K562 (cell line): ENCODE results near the gene TARBP1. TPM values are rescaled to one million over a fixed set of nuclear protein-coding genes. Genes with fewer than 3 reads are reported as not detected.

Source experiments
- ARID2 ChIP-seq: fragments of 450-650 bp; IDR thresholded peaks from 2 replicates; pipeline ENCODE4 v1.6.1; 2017; ENCODE audit warnings: antibody characterized with exemption, mild to moderate bottlenecking
- ELF2 ChIP-seq: fragments of 250-450 bp; sonication (Bioruptor Pico); IDR thresholded peaks from 2 replicates; pipeline ENCODE4 v1.5.0; 2021; ENCODE audit warnings: mild to moderate bottlenecking
- FOXA3 ChIP-seq, 2 experiments: fragments of 450-650 bp in 1 of 2; sonication (generic) in 1 of 2; formaldehyde crosslinking; IDR thresholded peaks in 1 of 2; conservative IDR thresholded peaks in 1 of 2; 2 replicates each; pipeline versions ENCODE4 v1.4.0 to v1.8.0; 2020 to 2022; ENCODE audit warnings: mild to moderate bottlenecking in 2 of 2, missing genetic modification reagents in 1 of 2
- HDAC8 ChIP-seq: fragments of 450-650 bp; IDR thresholded peaks from 2 replicates; pipeline ENCODE4 v1.6.1; 2016; ENCODE audit warnings: mild to moderate bottlenecking, missing genetic modification characterization, moderate library complexity, missing compliant biosample characterization
- MCM7 ChIP-seq, 2 experiments: fragments of 450-650 bp; IDR thresholded peaks; 2 replicates each; pipeline ENCODE4 v1.6.1; 2016 to 2018
- NEUROD1 ChIP-seq: fragments of 150-350 bp; IDR thresholded peaks from 2 replicates; pipeline ENCODE4 v1.6.1; 2014; ENCODE audit warnings: borderline replicate concordance, low read length, low read depth; ENCODE audit not compliant: partially characterized antibody
- POLR2B ChIP-seq: fragments of 450-650 bp; IDR thresholded peaks from 2 replicates; pipeline ENCODE4 v1.6.1; 2018; ENCODE audit warnings: low read depth; ENCODE audit not compliant: partially characterized antibody
- SMAD4 ChIP-seq: fragments of 250-450 bp; sonication (Bioruptor Pico); conservative IDR thresholded peaks from 2 replicates; pipeline ENCODE4 v1.8.0; 2021; ENCODE audit warnings: inconsistent platforms, mild to moderate bottlenecking, moderate library complexity
- polyA plus RNA-seq, 8 experiments: library from polyadenylated mRNA; depleted of rRNA in 4 of 8; stranded (reverse) in 5 of 8; unstranded in 3 of 8; fragments of >200 nt; fragmentation: Nextera tagmentation in 2 of 8; fragmentation: Illumina TruSeq in 1 of 8; extraction: Ambion mirVana in 2 of 8; extraction: Trizol in 1 of 8; gene quantifications; 2 replicates each; pipeline versions ENCODE4 v1.2.1 to v1.2.3, GENCODE V29; 2011 to 2014; ENCODE audit warnings: inconsistent platforms in 1 of 8, missing spikeins in 1 of 8
- total RNA-seq, 7 experiments: library from RNA; depleted of rRNA in 6 of 7; stranded (reverse); fragments of >200 nt in 6 of 7; fragmentation: Illumina TruSeq in 2 of 7; extraction: Trizol in 2 of 7; gene quantifications; 2 replicates each; pipeline versions ENCODE4 v1.2.1 to v1.2.3, GENCODE V29; 2011 to 2021; ENCODE audit warnings: low replicate concordance in 1 of 7
- TF ChIP-seq, protein P1 (sequence below): IDR thresholded peaks from 3 replicates; pipeline ENCODE4 v1.6.1; 2011; ENCODE audit warnings: borderline replicate concordance, mild to moderate bottlenecking, moderate library complexity; ENCODE audit not compliant: insufficient read length; ENCODE audit errors: extremely low read depth
- TF ChIP-seq, protein P2 (sequence below), 2 experiments: fragments of 450-650 bp; formaldehyde crosslinking in 1 of 2; IDR thresholded peaks; 2 replicates each; pipeline versions ENCODE4 v1.4.0 to v1.6.1; 2014 to 2020; ENCODE audit warnings: mild to moderate bottlenecking in 2 of 2, borderline replicate concordance in 1 of 2, low read depth in 1 of 2
- TF ChIP-seq, protein P3 (sequence below): sonication (generic); formaldehyde crosslinking; IDR thresholded peaks from 2 replicates; pipeline ENCODE4 v1.4.0; 2020; ENCODE audit warnings: mild to moderate bottlenecking, missing genetic modification reagents

Gene TARBP1
- total and polyA plus RNA-seq, 9 of the 15 experiments (the other 6 are each of a cell fraction or from before 2014, with no cell fraction given) = 8.8 to 48.0 (median 22.9) TPM

DNA sequence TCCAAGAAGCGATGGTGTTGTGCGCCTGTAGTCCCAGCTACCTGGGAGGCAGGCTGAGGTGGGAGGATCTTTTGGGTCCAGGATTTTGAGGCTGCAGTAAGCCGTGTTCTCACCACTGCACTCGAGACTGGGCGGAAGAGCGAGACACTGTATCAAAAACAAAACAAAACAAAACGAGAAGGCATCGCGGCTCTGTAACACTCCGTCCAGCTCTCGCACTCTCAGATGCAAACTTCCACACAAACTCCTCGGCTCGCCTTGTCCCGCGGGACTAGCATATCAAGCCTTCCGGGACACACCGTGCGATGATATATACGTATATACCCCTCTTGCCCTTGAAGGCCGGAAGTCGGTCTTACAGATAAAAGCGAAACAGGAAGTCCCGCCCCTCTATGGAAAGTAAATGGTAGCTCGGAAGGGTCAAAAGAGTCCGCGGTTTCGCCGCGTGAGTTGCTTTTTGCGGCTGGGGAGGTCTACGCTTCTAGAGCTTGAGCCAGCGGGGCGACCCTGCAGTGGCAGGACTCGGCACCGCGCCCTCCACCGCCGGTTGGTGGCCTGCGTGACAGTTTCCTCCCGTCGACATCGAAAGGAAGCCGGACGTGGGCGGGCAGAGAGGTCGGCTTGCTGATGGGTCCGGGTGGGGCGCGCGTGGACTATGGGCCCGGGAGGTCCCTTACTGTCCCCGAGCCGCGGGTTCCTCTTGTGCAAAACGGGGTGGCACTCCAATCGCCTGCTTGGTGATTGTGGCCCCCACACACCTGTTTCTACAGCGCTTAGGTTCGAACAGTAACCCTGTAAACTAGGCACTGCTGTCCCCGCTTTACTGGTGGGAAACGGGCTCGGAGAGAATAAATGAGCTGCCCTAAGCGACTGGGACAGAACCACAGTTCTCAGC, 105.7 kb downstream of the TARBP1 start, which contains the start of gene COA6 (continued):
- TF ChIP-seq ELF2 = peak; percentile 80
- peak; percentile 76; the same call in 1 of the 2 replicates for TF ChIP-seq ARID2
- TF ChIP-seq FOXA3 (CRISPR knock-in tag; conservative IDR thresholded peaks at IDR 0.05 in 1 of 2, IDR thresholded peaks at IDR 0.05 in 1 of 2) = 0 out of 4 replicates have a peak, but pooled peaks of 1 of the 2 experiments have one; percentile 39
- TF ChIP-seq, protein P1, sequence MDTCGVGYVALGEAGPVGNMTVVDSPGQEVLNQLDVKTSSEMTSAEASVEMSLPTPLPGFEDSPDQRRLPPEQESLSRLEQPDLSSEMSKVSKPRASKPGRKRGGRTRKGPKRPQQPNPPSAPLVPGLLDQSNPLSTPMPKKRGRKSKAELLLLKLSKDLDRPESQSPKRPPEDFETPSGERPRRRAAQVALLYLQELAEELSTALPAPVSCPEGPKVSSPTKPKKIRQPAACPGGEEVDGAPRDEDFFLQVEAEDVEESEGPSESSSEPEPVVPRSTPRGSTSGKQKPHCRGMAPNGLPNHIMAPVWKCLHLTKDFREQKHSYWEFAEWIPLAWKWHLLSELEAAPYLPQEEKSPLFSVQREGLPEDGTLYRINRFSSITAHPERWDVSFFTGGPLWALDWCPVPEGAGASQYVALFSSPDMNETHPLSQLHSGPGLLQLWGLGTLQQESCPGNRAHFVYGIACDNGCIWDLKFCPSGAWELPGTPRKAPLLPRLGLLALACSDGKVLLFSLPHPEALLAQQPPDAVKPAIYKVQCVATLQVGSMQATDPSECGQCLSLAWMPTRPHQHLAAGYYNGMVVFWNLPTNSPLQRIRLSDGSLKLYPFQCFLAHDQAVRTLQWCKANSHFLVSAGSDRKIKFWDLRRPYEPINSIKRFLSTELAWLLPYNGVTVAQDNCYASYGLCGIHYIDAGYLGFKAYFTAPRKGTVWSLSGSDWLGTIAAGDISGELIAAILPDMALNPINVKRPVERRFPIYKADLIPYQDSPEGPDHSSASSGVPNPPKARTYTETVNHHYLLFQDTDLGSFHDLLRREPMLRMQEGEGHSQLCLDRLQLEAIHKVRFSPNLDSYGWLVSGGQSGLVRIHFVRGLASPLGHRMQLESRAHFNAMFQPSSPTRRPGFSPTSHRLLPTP = no peak
- TF ChIP-seq NEUROD1 = peak; percentile 89
- peak; percentile 70; the same call in 1 of the 2 replicates for TF ChIP-seq SMAD4 (CRISPR knock-in tag)
- TF ChIP-seq MCM7 (IDR thresholded peaks at IDR 0.05) = no peak
- peak; percentile 100 for TF ChIP-seq POLR2B
- TF ChIP-seq, protein P2, sequence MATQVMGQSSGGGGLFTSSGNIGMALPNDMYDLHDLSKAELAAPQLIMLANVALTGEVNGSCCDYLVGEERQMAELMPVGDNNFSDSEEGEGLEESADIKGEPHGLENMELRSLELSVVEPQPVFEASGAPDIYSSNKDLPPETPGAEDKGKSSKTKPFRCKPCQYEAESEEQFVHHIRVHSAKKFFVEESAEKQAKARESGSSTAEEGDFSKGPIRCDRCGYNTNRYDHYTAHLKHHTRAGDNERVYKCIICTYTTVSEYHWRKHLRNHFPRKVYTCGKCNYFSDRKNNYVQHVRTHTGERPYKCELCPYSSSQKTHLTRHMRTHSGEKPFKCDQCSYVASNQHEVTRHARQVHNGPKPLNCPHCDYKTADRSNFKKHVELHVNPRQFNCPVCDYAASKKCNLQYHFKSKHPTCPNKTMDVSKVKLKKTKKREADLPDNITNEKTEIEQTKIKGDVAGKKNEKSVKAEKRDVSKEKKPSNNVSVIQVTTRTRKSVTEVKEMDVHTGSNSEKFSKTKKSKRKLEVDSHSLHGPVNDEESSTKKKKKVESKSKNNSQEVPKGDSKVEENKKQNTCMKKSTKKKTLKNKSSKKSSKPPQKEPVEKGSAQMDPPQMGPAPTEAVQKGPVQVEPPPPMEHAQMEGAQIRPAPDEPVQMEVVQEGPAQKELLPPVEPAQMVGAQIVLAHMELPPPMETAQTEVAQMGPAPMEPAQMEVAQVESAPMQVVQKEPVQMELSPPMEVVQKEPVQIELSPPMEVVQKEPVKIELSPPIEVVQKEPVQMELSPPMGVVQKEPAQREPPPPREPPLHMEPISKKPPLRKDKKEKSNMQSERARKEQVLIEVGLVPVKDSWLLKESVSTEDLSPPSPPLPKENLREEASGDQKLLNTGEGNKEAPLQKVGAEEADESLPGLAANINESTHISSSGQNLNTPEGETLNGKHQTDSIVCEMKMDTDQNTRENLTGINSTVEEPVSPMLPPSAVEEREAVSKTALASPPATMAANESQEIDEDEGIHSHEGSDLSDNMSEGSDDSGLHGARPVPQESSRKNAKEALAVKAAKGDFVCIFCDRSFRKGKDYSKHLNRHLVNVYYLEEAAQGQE (IDR thresholded peaks at IDR 0.05; ENCODE audit: borderline replicate concordance) = no peak
- TF ChIP-seq, protein P2 (CRISPR knock-in tag; IDR thresholded peaks at IDR 0.05; ENCODE audit: low read depth) = peak; percentile 86
- TF ChIP-seq, protein P3, sequence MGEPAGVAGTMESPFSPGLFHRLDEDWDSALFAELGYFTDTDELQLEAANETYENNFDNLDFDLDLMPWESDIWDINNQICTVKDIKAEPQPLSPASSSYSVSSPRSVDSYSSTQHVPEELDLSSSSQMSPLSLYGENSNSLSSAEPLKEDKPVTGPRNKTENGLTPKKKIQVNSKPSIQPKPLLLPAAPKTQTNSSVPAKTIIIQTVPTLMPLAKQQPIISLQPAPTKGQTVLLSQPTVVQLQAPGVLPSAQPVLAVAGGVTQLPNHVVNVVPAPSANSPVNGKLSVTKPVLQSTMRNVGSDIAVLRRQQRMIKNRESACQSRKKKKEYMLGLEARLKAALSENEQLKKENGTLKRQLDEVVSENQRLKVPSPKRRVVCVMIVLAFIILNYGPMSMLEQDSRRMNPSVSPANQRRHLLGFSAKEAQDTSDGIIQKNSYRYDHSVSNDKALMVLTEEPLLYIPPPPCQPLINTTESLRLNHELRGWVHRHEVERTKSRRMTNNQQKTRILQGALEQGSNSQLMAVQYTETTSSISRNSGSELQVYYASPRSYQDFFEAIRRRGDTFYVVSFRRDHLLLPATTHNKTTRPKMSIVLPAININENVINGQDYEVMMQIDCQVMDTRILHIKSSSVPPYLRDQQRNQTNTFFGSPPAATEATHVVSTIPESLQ = peak; percentile 86
- TF ChIP-seq HDAC8 = 0 out of 2 replicates have a peak, but pooled peaks have one; percentile 58
